ENCODE results near the gene CLEC4G.
"Not testable (repeated sequence)": the region's sequence is repeated elsewhere in the genome, so short reads cannot be mapped to it uniquely, and the experiment has no call there.

The CLEC4G gene

DNA sequence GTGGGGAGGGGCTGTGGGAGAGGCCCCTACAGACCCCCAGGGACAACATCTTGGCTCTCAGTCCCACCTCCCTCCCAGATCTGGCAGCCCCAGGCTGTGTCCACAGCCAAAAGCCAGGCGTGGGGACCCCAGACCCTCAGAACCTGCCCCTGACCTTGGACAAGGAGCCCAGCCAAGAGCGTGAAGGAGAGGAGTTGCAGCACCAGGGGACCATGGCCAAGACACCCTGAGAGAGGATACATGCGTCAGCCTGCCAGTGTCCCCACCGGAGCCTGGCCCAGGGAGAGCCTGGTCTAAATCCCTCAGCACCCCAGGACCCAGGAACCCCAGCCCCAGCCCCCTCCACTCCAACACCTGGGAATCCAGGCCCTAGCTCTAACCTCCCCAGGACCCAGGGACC, 14.4 kb upstream of the CLEC4G start:
- not testable (repeated sequence) for DNase-seq

GRCh38 chr19:7744871-7745650, 13.2 kb upstream of the CLEC4G start:
- DNase-seq = no peak

- no peak for DNase-seq
Observed at GRCh38 chr19:7744199-7744786, 12.4 kb upstream of the CLEC4G start.

GRCh38 chr19:7743425-7743841, 11.5 kb upstream of the CLEC4G start:
- no peak for DNase-seq

GRCh38 chr19:7742991-7743390, 11.1 kb upstream of the CLEC4G start:
- no peak for DNase-seq

GRCh38 chr19:7742575-7742974, 10.7 kb upstream of the CLEC4G start:
- DNase-seq = no peak

DNA sequence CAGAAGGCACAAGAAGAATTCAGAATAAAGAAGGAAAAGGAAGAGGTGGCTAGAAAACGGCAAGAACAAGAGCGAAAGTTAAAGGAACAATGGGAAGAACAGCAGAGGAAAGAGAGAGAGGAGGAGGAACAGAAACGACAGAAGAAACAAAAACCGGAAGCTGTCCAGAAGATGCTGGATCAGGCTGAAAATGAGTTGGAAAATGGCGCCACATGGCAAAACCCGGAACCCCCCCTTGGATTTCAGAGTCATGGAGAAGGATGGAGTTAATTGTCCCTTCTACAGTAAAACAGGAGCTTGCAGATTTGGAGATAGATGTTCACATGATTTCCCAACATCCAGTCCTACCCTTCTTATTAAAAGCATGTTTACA, 8.8 kb upstream of the CLEC4G start:
- DNase-seq = no peak

- DNase-seq = no peak
Observed at GRCh38 chr19:7739801-7740681, 8.1 kb upstream of the CLEC4G start.

- no peak for DNase-seq
Observed at GRCh38 chr19:7739211-7739755, 7.4 kb upstream of the CLEC4G start.

DNA sequence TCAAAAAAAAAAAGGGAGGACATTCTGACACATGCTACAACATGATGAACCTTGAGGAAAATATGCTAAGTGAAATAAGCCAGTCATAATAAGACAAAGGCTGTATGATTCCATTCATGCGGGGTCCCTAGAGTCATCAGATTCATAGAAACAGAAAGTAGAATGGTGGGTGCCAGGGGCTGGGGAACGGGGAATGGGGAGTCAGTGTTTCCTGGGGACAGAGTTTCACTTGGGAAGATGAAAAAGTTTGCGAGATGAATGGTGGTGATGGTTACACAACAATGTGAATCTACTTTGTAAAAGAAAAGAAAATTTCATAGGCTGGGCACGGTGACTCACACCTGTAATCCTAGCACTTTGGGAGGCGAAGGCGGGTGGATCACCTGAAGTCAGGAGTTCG, 6.1 kb upstream of the CLEC4G start:
- DNase-seq = no peak

GRCh38 chr19:7737215-7737614, 5.3 kb upstream of the CLEC4G start:
- no peak for DNase-seq

DNA sequence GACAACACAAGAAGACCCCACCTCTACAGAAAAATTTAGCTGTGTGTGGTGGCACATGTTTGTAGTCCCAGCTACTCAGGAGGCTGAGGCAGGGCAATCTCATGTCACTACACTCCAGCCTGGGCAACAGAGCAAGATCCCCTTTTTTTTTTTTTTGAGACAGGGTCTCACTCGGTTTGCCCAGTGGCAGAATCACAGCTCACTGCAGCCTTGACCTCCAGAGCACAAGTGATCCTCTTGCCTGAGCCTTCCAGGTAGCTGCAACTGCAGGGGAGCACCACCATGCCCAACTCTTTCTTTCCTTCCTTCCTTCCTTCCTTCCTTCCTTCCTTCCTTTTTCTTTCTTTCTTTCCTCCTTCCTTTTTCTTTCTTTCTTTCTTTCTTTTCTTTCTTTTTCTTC, 4.2 kb upstream of the CLEC4G start:
- DNase-seq = no peak

DNA sequence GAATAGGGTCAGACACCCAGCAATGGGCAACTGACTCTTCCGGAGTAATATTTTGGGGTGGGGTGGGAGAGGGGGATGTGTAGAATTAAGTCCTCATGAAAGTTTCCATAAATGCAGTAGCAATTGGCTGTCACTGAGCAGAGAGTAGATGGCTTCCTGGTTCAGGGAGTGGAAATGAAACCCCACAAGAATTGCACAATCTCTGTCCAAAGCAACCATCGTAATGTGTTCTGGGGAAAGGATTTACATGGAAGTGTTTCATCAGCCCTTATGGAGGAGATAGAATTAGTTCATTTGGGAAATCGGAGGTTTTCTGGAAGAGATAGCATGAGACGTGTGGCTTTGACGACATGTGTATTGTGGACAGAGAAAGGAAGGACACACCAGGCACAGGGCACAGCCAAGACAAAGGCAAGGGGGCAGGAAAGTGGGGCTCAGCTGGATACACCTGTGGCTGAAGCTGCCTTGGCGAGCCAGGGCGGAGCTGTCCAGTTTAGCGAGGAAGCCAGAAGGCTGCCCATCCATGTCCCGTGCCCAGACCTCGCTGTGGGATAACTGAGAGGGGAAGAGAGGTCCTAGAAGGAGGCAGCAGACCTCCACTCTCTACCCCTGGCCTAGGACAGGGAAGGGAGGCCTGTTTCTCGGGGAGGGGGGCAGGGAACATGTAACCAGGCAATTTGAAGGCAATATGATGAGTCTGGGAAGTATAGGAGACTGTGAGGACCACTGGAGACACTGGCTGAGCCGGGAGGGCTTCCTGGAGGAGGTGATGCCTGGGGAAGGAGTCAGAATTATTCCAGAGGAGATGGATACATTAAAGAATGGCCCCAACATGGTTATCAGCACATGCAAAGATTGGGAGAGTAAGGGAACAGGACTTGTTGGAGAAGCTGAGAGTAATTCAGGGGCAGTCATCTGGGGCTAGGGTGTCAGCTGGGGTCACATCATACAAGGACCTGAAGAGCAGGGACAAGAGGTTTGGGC, 2.6 kb upstream of the CLEC4G start:
- no peak for DNase-seq

GRCh38 chr19:7733376-7733775, 1.5 kb upstream of the CLEC4G start:
- no peak for DNase-seq

DNA sequence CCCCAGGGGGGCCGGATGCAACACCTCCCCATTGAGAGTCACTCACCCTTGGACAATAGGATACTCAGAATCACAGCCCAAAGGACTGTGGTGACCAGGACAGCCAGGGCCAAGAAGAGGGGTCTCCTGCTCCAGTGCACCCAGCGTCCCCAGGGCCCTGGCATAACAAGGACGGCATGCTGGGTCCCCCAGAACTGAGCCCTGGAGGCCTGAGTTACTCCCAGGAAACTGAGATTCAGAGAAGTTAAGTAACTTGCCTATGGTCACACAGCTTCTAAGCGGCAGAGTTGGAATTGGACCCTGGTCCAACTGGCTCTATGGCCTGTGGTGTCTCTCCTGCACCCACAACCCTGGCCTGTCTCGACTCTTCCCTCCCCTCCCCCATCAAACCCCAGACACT, 295 bp downstream of the CLEC4G start:
- no peak for DNase-seq

DNA sequence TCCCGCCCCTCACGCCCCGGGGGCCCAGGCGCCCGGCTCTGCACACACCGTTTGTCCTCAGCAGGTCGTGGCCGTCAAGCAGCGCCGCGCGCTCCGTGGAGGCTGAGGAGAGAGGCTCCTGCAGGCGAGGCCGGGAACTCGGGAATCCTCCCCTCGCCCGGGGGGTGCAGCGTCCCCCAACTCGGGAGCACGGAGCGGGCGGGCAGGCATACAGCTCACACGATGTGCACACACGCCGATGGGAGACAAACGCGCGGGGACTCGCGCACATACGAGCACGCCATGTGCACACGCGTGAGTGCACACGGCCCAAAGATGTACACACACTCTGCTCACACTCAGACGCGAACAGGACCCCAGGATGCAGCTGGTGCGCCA, 703 bp downstream of the CLEC4G start:
- DNase-seq = no peak

DNA sequence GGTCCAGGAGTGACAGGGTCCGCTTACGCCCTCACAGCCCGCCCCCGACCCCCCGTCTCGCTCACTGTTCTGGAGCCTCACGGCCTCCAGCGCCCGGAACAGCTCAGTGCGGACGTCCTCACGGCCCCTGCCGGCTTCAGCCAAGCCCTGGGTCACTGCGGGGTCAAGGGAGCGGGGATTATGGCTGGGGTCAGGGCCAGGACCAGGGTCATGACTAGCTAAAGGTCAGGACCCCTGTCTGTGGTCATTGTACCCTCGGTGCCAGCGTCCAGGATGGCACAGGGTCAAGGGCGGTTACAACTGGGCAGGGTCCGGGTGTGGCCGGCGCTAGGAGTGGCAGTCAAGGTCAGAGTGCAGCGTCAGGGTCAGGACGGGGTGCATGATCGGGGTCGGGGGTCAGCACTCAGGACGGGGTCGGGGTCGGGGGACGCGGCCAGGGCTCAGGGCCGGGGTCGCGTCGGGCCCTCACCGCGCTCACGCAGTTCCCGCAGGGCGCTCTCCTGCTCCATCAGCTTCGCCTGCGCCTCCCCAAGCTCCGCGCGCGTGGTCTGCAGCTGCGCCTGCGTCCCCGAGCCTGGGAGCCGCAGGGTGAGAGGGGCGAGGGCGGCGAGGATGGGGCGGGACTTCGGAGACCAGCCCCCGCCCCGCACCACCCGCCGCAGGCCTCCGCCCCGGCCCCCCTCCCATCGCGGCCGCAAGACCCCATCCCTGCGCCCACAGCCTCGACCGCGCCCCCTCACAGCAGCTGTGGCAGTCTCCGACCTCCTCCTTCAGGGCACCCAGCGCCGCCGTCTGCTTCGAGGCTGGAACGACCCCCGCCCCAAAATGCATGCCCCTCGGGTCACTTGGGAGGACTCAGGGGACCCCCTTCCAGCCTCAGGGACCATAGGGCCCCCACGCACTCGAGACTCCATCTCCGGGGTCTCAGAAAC, 1.4 kb downstream of the CLEC4G start:
- DNase-seq = no peak

DNA sequence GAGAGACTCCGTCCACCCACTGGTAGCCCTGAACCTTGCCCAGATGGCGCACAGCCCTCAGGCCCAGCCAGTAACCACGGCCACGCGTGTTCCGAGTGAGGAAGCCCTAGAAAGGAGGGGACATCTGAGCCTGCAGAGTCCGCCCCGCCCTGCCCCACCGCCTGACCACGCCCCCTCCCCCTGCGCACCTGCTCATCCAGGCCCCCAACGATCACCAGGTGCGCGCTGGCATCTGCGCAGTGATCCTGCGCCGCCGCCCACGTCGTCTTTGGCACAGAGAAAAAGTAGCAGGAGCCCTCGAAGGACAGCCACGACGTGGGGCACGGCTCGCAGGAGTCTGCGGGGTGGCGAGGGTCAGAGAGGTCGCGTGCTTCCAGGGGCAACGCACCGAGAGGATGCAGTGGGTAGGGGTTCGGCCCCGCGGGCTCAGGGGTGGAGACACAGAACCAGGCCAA, 2.1 kb downstream of the CLEC4G start:
- peak; percentile 24 for DNase-seq

GRCh38 chr19:7729211-7729610, 2.7 kb downstream of the CLEC4G start:
- peak; percentile 40 for DNase-seq

GRCh38 chr19:7725791-7726190, 6.1 kb downstream of the CLEC4G start:
- no peak for DNase-seq

DNA sequence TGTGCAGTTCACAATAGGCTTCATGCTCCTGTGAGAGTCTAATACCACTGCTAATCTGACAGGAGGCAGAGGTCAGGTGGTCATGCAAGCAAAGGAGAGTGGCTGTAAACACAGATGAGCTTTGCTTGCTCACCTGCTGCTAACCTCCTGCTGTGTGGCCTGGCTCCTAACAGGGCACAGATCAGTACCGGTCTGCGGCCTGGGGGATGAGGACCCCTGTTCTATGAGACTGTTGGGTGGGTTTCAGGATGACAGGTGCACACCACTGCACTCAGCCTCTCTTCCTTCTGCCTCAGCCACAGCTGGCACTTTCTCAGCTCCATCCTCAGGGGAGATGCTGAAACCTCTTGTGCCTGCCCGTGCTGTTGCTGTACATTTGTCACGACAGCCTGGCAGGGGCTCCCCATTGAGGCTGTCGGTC, 9.7 kb downstream of the CLEC4G start:
- DNase-seq = no peak

Data from CD4-positive, alpha-beta T cell treated with Interferon gamma for 1 hour (primary cell).